H1 (cell line): ENCODE measurements around the gene TMEM63C.
A peak's percentile ranks its signal among the peaks of the same experiment; 100 is the strongest.

Experiments
- ASH2L ChIP-seq: fragments of 200-600, 300-600 bp; sonication (generic); IDR thresholded peaks from one replicate; pipeline ENCODE4 v1.7.1; 2017; ENCODE audit warnings: low read length
- CHD2 ChIP-seq: IDR thresholded peaks from 2 replicates; pipeline ENCODE4 v1.6.1; 2012; ENCODE audit warnings: low read length, improper control_type of control experiment
- KDM5A ChIP-seq: fragments of 200-600 bp; IDR thresholded peaks from 2 replicates; pipeline ENCODE4 v1.7.1; 2012; ENCODE audit warnings: mild to moderate bottlenecking, low read length, inconsistent platforms, mixed read lengths
- POLR2AphosphoS5 ChIP-seq: IDR thresholded peaks from 2 replicates; pipeline ENCODE4 v1.6.1; 2011; ENCODE audit warnings: low read depth, low read length
- SRF ChIP-seq: IDR thresholded peaks from 2 replicates; pipeline ENCODE4 v1.6.1; 2011; ENCODE audit warnings: mild to moderate bottlenecking, low read depth, low read length, moderate library complexity
- TEAD4 ChIP-seq: IDR thresholded peaks from 2 replicates; pipeline ENCODE4 v1.6.1; 2012; ENCODE audit warnings: low read depth, low read length, inconsistent platforms, mixed read lengths
- YY1 ChIP-seq: IDR thresholded peaks from 2 replicates; pipeline ENCODE4 v1.6.1; 2011; ENCODE audit warnings: low read depth, mild to moderate bottlenecking, low read length
- TF ChIP-seq, protein P1 (sequence below), 3 experiments: IDR thresholded peaks; 1 replicate in 2 of 3; 2 replicates in 1 of 3; pipeline versions ENCODE4 v1.5.1 to v1.6.1; 2011; ENCODE audit warnings: low read length in 3 of 3, mild to moderate bottlenecking in 3 of 3, inconsistent platforms in 2 of 3, low read depth in 1 of 3, moderate library complexity in 1 of 3; ENCODE audit not compliant: insufficient read depth in 1 of 3; ENCODE audit errors: control extremely low read depth in 1 of 3
- TF ChIP-seq, protein P2 (sequence below): IDR thresholded peaks from 2 replicates; pipeline ENCODE4 v1.6.1; 2011; ENCODE audit warnings: low read depth, mild to moderate bottlenecking, low read length; ENCODE audit not compliant: insufficient read depth
- TF ChIP-seq, protein P3 (sequence below): IDR thresholded peaks from 2 replicates; pipeline ENCODE4 v1.6.1; 2012; ENCODE audit warnings: inconsistent platforms

DNA sequence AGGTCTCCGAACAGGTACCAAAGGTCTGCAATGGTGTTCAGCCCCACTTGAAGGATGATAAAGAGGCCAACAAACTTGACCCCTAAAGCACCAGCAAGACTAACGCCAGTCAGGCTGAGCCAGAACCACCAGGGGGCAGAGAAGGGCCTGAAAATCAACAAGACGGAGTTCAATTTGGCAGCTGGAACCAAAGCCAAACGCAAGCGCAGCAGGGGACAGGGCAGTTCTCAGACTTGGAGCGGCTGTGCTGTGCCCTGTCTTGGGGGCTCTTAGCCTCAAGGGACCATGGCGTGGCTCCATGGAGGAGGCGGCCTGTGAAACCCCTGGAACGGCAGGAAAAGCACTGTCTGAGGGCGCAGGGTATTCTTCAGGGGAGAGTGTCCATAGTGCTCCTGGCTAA, 119.5 kb downstream of the TMEM63C start:
- TF ChIP-seq, protein P1, sequence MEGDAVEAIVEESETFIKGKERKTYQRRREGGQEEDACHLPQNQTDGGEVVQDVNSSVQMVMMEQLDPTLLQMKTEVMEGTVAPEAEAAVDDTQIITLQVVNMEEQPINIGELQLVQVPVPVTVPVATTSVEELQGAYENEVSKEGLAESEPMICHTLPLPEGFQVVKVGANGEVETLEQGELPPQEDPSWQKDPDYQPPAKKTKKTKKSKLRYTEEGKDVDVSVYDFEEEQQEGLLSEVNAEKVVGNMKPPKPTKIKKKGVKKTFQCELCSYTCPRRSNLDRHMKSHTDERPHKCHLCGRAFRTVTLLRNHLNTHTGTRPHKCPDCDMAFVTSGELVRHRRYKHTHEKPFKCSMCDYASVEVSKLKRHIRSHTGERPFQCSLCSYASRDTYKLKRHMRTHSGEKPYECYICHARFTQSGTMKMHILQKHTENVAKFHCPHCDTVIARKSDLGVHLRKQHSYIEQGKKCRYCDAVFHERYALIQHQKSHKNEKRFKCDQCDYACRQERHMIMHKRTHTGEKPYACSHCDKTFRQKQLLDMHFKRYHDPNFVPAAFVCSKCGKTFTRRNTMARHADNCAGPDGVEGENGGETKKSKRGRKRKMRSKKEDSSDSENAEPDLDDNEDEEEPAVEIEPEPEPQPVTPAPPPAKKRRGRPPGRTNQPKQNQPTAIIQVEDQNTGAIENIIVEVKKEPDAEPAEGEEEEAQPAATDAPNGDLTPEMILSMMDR (IDR thresholded peaks at IDR 0.05; ENCODE audit: control extremely low read depth in 1 of 3, insufficient read depth in 1 of 3, low read depth in 1 of 3, low read length in 3 of 3): peak; percentile 81 to 98 (median 91)
- TF ChIP-seq ASH2L (no peak), TEAD4 (no peak), SRF (no peak), YY1 (0 out of 2 replicates have a peak, but pooled peaks have one; percentile 42), KDM5A (no peak), CHD2 (no peak), POLR2AphosphoS5 (no peak)
- TF ChIP-seq, protein P2, sequence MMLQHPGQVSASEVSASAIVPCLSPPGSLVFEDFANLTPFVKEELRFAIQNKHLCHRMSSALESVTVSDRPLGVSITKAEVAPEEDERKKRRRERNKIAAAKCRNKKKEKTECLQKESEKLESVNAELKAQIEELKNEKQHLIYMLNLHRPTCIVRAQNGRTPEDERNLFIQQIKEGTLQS: no peak
- TF ChIP-seq, protein P3, sequence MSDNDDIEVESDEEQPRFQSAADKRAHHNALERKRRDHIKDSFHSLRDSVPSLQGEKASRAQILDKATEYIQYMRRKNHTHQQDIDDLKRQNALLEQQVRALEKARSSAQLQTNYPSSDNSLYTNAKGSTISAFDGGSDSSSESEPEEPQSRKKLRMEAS: no peak
